Esophagus muscularis mucosa (tissue), 3 donors: Measurements from ENCODE around the gene TMCO4.

Experiments
- CTCF ChIP-seq, 3 experiments: fragments of 200-600 bp in 2 of 3; fragments of 450-650 bp in 1 of 3; sonication (generic) in 2 of 3; IDR thresholded peaks; one replicate each; pipeline ENCODE4 v1.5.1; 2017 to 2019; ENCODE audit warnings: antibody characterized with exemption in 3 of 3, mild to moderate bottlenecking in 2 of 3, moderate library complexity in 1 of 3
- POLR2AphosphoS5 ChIP-seq, 2 donors: sonication (generic); formaldehyde crosslinking; IDR thresholded peaks; one replicate each; pipeline ENCODE4 v1.6.1; 2017; ENCODE audit warnings: antibody characterized with exemption in 2 of 2

GRCh38 chr1:19656134-19656779 lies 143.5 kb downstream of the TMCO4 start:
- TF ChIP-seq CTCF (IDR thresholded peaks at IDR 0.05) (no peak), POLR2AphosphoS5 (IDR thresholded peaks at IDR 0.05) (no peak)
